Measurements from ENCODE around the gene PRKCE.

Gene PRKCE

GRCh38 chr2:46165916-46166315 lies 514.4 kb downstream of the PRKCE start:
- Histone ChIP-seq H3K36me3 (peaks cover 24% of the 10 kb centered on the region), H3K27me3 (no peaks in the 10 kb centered on the region), H3K9me3 (no peaks in the 10 kb centered on the region), H3K4me3 (ENCODE audit: low read depth, low read length) (no peak overlapping the region), H3K4me1 (peaks cover 14% of the 10 kb centered on the region; the same call in 1 of the 2 replicates)
- no peak for DNase-seq
- TF ChIP-seq CTCF (IDR thresholded peaks at IDR 0.05; ENCODE audit: low read depth, low read length), result no peak

GRCh38 chr2:46167406-46167805 lies 515.9 kb downstream of the PRKCE start:
- Histone ChIP-seq H3K4me1 (peaks cover 14% of the 10 kb centered on the region; the same call in 1 of the 2 replicates), H3K27me3 (no peaks in the 10 kb centered on the region), H3K4me3 (ENCODE audit: low read depth, low read length) (no peak overlapping the region), H3K9me3 (no peaks in the 10 kb centered on the region), H3K36me3 (peaks cover 23% of the 10 kb centered on the region)
- TF ChIP-seq CTCF (IDR thresholded peaks at IDR 0.05; ENCODE audit: low read depth, low read length), result no peak
- no peak for DNase-seq

GRCh38 chr2:46167924-46168323 lies 516.4 kb downstream of the PRKCE start:
- Histone ChIP-seq H3K9me3 (no peaks in the 10 kb centered on the region), H3K36me3 (peaks cover 23% of the 10 kb centered on the region), H3K27me3 (no peaks in the 10 kb centered on the region), H3K4me3 (ENCODE audit: low read depth, low read length) (no peak overlapping the region), H3K4me1 (peaks cover 14% of the 10 kb centered on the region; the same call in 1 of the 2 replicates)
- no peak for DNase-seq
- no peak for TF ChIP-seq CTCF (IDR thresholded peaks at IDR 0.05; ENCODE audit: low read depth, low read length)

GRCh38 chr2:46169467-46169866 lies 518.0 kb downstream of the PRKCE start:
- no peak for DNase-seq
- no peaks in the 10 kb centered on the region for H3K9me3 ChIP-seq
- peaks cover 14% of the 10 kb centered on the region; the same call in 1 of the 2 replicates for H3K4me1 ChIP-seq
- no peak for TF ChIP-seq CTCF (IDR thresholded peaks at IDR 0.05; ENCODE audit: low read depth, low read length)
- H3K27me3 ChIP-seq, result no peaks in the 10 kb centered on the region
- H3K4me3 ChIP-seq (ENCODE audit: low read depth, low read length), result no peak overlapping the region
- peaks cover 17% of the 10 kb centered on the region for H3K36me3 ChIP-seq

GRCh38 chr2:46170026-46170425 lies 518.6 kb downstream of the PRKCE start:
- Histone ChIP-seq H3K4me1 (peaks cover 14% of the 10 kb centered on the region; the same call in 1 of the 2 replicates), H3K27me3 (no peaks in the 10 kb centered on the region)

More at GRCh38 chr2:46170026-46170425, 518.6 kb downstream of the PRKCE start:
- peaks cover 13% of the 10 kb centered on the region for H3K36me3 ChIP-seq
- DNase-seq, result no peak
- no peak for TF ChIP-seq CTCF (IDR thresholded peaks at IDR 0.05; ENCODE audit: low read depth, low read length)
- H3K4me3 ChIP-seq (ENCODE audit: low read depth, low read length), result no peak overlapping the region
- H3K9me3 ChIP-seq, result no peaks in the 10 kb centered on the region

All from BE2C (cell line).